ENCODE results near the gene KAZN.

The KAZN gene

GRCh38 chr1:15004396-15004795 is 405.9 kb downstream of the KAZN start:
- Histone ChIP-seq H3K36me3 (no peaks in the 10 kb centered on the region), H3K27ac (no peak overlapping the region), H3K27me3 (peaks cover 24% of the 10 kb centered on the region), H3K9me3 (no peaks in the 10 kb centered on the region), H3K4me1 (ENCODE audit: control insufficient read depth in 1 of 2, insufficient read depth in 1 of 2, low read depth in 1 of 2, low read length in 1 of 2) (peaks cover 13 to 45% of the 10 kb centered on the region in 2 experiments), H3K4me3 (ENCODE audit: low read depth in 1 of 2, low read length in 1 of 2) (no peak overlapping the region)
- TF ChIP-seq CTCF (IDR thresholded peaks at IDR 0.05): no peak

- TF ChIP-seq CTCF (IDR thresholded peaks at IDR 0.05): no peak
- Histone ChIP-seq H3K4me1 (ENCODE audit: control insufficient read depth in 1 of 2, insufficient read depth in 1 of 2, low read depth in 1 of 2, low read length in 1 of 2) (peaks cover 13 to 38% of the 10 kb centered on the region in 2 experiments), H3K27ac (no peak overlapping the region), H3K27me3 (peaks cover 24% of the 10 kb centered on the region), H3K4me3 (ENCODE audit: low read depth in 1 of 2, low read length in 1 of 2) (no peak overlapping the region), H3K9me3 (no peaks in the 10 kb centered on the region), H3K36me3 (no peaks in the 10 kb centered on the region)
These were observed 406.6 kb downstream of the KAZN start for GRCh38 chr1:15005116-15005515.

- Histone ChIP-seq H3K27ac (no peak overlapping the region), H3K36me3 (no peaks in the 10 kb centered on the region)
These were observed 408.9 kb downstream of the KAZN start for GRCh38 chr1:15007368-15007767.

GRCh38 chr1:15007842-15008241 is 409.4 kb downstream of the KAZN start:
- H3K4me3 ChIP-seq (ENCODE audit: low read depth in 1 of 2, low read length in 1 of 2): no peak overlapping the region
- H3K27ac ChIP-seq: no peak overlapping the region
- H3K27me3 ChIP-seq: peaks cover 24% of the 10 kb centered on the region
- no peaks in the 10 kb centered on the region for H3K36me3 ChIP-seq
- no peak for TF ChIP-seq CTCF (IDR thresholded peaks at IDR 0.05)
- H3K9me3 ChIP-seq: no peaks in the 10 kb centered on the region
- peaks cover 0 to 24% of the 10 kb centered on the region in 2 experiments for H3K4me1 ChIP-seq (ENCODE audit: control insufficient read depth in 1 of 2, insufficient read depth in 1 of 2, low read depth in 1 of 2, low read length in 1 of 2)

More at GRCh38 chr1:15007368-15007767, 408.9 kb downstream of the KAZN start:
- no peak overlapping the region for H3K4me3 ChIP-seq (ENCODE audit: low read depth in 1 of 2, low read length in 1 of 2)
- H3K9me3 ChIP-seq: no peaks in the 10 kb centered on the region
- H3K4me1 ChIP-seq (ENCODE audit: control insufficient read depth in 1 of 2, insufficient read depth in 1 of 2, low read depth in 1 of 2, low read length in 1 of 2): peaks cover 0 to 27% of the 10 kb centered on the region in 2 experiments
- peaks cover 24% of the 10 kb centered on the region for H3K27me3 ChIP-seq
- TF ChIP-seq CTCF (IDR thresholded peaks at IDR 0.05): no peak

DNA sequence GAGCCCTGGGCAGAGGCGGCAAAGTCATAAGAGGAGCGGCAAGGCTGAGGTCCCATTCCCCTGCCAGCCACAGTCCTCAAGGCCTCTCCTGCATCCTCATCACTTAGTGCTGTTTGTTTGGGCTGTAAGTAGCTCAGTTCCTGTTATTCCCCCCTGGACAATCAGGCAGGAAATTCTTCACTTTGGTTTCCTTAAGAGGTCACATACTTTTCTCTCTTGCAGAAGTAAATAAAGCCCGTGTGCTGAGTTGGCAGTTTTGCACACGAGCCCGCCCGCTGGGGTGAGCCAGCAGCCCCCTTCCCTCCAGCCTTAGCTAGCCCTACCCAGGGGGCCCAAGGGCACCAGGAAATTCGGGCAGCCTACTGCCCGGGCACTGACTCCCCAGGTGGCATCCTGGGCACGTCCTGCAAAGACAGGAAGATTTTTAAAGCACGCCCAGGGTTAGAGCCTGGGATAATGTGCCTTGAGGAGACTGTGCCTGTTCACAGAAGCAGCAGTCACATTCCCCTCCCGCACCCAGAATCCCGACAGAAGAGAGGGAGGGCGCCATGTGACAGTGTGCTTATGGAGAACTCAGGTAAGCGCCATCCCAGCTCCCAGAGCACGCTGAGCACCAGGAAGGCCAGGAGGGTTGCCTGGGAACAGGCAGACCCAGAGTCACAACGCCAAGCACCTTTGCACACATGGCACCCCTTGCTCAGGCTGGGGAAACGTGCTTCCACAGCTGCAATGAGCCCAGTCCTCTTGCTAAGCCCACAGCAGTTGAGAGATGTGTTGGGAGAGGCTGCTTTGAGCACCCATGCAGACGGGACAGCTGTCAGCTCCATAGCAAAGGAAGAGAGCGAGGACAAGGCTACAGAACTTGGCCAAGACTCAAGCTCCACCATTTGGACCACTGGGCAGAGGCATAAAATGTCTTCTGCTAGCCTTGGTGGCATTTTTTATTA is 410.6 kb downstream of the KAZN start:
- Histone ChIP-seq H3K9me3 (no peaks in the 10 kb centered on the region), H3K36me3 (no peaks in the 10 kb centered on the region), H3K4me3 (ENCODE audit: low read depth in 1 of 2, low read length in 1 of 2) (no peak overlapping the region), H3K27me3 (peaks cover 20% of the 10 kb centered on the region), H3K4me1 (ENCODE audit: control insufficient read depth in 1 of 2, insufficient read depth in 1 of 2, low read depth in 1 of 2, low read length in 1 of 2) (peaks cover 0 to 20% of the 10 kb centered on the region in 2 experiments), H3K27ac (no peak overlapping the region)
- TF ChIP-seq CTCF (IDR thresholded peaks at IDR 0.05): no peak
